GM19023 (cell line): ENCODE results near the gene LTBP2.
"Not testable (repeated sequence)": the region's sequence is repeated elsewhere in the genome, so short reads cannot be mapped to it uniquely, and the experiment has no call there.

Source experiments
- ATAC-seq: cut with Tn5 transposase; IDR thresholded peaks from one replicate; pipeline ENCODE4 v1.9.1; 2021; ENCODE audit warnings: mild to moderate bottlenecking, moderate library complexity; ENCODE audit not compliant: unreplicated experiment

LTBP2 gene

GRCh38 chr14:74463697-74464096 is 148.3 kb downstream of the LTBP2 start:
- ATAC-seq: no peak

DNA sequence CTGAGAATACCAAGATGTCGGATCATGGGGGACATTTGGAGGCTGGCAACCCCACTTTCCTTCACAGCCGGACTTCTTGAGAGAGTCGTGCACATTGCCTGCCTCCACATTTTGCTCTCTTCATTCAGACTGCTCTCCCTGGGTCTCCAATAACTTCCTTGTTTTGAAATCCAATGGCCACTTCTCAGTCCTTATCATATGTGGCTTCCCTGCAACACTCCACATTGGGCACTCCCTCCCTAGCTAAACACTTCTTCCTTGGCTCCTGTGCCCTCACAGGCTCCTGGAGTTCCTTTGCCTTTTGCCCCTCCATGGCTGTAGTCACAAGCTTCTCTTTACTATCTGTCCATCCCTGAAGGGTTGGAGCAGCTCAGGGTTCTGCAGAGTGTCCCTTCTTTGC is 149.0 kb downstream of the LTBP2 start:
- no peak for ATAC-seq

DNA sequence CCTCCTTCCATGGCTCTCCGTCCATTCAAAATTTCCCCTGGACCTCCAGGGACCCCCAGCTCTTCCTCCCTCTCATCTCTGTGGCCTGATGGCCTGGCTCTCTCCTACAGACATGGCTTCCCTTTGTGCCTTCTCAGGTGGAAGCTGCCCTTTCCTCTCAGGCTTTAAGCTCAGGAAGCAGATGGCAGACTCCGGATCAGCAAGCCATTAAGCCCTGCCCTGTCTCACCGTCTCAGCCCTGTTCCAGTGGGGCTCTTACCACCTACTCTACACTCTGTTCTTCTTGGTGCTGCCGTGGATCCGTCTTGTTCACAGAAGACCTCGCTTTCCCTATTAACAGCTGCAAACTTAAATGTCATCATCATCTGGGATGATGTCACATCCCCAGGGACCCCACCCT is 152.1 kb downstream of the LTBP2 start:
- no peak for ATAC-seq

GRCh38 chr14:74459289-74459946 is 152.6 kb downstream of the LTBP2 start:
- ATAC-seq: no peak

DNA sequence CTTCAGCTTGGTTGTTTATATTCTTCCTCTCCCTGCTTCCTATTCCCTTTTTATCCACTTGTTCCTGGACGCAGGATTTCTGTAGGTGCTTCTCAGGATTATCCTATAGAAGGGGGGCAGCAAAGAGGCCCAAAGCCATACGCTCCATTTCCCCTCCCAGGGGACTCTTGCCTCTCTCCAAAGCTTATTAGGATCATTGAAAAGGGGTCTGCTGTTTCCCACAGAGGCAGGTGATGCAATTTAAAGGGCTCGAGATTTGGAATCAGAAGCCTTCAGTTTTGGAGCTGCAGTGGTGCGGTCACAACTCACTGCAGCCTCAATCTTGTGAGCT is 154.5 kb downstream of the LTBP2 start:
- no peak for ATAC-seq

DNA sequence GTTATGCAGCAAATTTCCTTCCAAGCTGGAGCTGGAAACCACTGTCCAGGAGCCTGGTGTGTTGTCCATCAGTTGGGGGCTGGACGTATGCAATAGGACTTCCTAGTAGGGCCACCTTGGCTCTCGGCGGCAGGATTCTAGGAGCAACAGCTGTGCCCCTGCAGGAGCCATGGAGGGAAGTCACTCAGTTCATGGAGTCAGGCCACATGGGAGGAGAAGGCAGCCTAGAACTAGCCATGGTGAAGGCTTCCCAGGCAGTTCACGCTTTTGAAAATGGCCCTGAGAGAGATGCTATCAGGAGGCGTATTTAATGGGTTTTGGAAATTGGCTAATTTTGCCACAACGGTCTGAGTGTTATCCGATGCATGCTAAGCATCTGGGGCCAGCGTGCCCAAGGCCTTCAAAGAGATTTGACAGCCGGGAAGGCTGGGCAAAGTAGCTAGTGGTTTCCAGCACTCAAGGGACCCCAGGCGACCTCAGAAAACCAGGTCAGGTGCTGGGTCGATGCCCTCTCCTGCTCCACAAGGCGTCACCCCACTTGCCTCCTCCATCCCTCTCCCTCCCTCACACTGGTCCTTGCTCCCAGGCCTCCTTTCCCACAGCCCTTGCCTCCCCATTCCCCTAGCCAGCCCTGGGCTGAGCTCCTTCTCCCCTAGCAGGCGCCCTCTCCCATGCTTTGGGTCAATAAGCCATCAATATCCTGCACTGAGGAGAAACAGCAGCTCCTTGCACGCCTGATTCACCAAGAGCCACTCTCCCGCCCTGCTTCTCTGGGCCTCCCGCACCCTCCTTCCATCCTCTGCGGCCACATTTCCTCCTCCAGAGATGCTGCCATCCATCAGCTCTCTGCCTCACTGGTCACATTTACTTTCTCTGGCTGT is 155.1 kb downstream of the LTBP2 start:
- ATAC-seq: no peak

DNA sequence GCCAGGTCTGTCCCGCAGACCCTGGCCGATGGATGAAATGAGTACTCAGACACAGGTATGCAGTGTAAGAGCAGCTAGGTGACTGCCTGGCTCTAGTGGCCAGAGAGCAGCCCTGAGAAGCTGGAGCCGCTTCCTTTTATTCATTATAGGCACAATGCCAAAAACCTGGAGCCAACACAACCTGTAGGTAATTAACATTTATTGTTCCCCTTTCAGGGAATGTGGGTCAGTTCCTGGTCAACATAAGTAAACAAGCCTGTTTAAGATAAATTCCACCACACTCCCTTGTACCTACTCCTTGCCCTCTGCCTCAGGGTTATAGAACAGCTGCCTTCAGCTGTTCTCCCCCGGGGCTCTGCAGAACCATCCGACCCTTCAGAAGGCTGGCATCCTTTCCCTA is 157.6 kb downstream of the LTBP2 start:
- not testable (repeated sequence) for ATAC-seq
